Activated CD4-positive, alpha-beta T cell treated with anti-CD3 and anti-CD28 coated beads for 48 hours (primary cell): ENCODE measurements around the gene ZNF586.
"Not testable (repeated sequence)": the region's sequence is repeated elsewhere in the genome, so short reads cannot be mapped to it uniquely, and the experiment has no call there.

Experiments used
- DNase-seq: peaks from one replicate; pipeline ENCODE4 v3.0.0-alpha.2; 2020

The ZNF586 gene

DNA sequence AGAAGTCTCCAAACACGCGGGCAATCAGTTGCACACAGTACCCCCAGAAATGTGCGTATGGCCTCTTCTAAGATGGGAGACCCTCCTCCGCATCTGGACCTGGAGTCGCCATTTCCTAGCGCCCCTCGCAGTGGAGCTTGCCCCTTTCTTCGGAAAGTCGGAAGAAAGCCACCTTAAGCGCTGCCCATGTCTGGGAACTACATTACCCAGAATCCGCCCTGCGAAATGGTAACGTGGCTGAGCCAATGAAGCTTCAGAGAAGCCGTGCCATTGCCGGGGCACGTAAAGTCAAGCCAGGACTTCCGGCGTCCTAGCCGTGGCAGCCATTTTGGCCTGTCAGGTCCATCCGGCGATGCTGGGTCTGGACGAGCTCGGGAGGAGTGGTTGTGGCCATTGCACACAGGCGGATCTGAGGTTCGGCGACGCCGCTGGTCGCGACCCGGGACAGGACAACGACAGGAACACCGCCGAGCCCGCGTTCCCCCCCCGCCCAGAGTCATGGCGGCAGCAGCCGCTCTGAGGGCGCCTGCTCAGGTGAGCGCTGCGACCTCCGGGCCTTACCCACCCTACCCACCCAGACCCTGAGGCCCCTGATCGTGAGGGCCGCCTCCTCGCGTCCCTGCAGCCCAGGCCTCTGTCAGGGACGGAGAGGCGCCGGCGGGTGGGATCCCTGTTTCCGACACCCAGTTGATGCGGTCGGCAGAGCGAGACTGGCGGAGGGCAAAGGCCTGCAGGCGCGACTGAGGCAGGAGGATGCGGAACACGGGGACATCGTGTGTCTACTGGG, at the start of gene ZNF586:
ZNF586 (plus strand) TSS at position 332 of the 787 bp plus-strand sequence; CDS start at position 499, 167 bp downstream.
- peak; percentile 90 for DNase-seq

DNA sequence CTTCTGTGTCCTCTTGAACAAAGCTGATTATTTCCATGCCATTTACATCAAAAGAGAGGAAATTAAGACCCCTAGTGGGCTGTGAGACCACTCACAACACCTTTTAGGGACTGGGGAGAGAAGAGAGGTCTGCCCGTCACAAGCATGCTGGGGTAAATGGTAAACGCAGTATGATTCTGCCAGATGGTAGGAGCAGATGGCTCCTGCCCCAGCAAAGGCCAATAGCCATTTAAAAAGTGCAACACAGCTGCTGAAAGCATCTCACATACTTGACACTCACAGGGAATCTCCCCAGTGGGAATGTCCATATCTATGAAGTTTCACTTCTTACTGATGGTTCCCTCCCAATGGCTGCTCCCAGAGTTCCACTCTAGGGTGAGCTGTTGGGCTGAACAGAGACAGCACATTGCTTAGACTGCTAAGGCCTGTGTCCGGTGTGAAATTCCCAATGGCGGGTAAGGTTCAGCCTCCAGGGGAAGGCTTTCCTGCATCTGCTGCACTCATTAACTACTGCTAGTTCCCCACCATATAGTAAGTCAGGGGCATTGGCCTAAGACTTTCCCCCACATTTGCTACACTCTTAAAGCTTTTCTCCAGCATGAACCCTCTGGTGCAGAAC, 49.5 kb upstream of the ZNF586 start:
- no peak for DNase-seq

DNA sequence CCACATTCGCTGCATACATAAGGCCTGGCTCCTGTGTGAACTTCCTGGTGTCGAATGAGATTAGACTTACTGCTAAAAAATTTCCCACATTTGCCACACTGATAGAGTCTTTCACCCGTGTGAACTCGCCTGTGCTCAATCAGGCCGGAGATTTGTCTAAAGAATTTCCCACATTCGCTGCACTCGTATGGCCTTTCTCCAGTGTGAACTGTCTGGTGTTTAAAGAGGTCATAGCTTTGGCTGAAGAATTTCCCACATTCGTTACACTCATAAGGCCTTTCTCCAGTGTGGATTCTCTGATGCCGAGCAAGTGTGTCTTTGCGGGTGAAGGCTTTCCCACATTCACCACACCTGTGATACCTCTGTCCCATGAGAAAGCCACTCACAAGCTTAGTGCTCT, 48.6 kb upstream of the ZNF586 start:
- no peak for DNase-seq

DNA sequence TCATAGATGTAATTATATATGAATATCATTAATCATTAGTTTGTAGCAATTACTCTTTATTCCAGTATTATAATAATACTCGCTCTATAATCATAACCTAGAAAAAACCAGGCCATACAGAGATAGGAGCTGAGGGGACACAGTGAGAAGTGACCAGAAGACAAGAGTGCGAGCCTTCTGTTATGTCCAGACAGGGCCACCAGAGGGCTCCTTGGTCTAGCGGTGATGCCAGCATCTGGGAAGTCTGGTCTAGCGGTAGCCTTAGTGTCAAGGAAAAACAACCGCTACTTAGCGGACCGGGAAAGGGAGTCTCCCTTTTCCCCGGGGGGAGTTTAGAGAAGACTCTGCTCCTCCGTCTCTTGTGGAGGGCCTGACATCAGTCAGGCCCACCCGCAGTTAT, 31.2 kb upstream of the ZNF586 start:
- peak; percentile 51 for DNase-seq

DNA sequence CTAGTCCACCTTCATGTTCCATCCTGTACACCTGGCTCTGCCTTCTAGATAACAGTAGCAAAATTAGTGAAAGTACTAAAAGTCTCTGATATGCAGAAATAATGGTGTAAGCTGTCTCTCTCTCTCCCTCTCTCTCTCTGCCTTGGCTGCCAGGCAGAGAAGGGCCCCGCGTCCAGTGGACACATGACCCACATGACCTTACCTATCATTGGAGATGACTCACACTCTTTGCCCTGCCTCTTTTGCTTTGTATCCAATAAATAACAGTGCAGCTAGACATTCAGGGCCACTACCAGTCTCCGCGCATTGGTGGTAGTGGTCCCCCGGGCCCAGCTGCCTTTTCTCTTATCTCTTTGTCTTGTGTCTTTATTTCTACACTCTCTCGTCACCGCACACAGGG, 30.7 kb upstream of the ZNF586 start:
- not testable (repeated sequence) for DNase-seq

DNA sequence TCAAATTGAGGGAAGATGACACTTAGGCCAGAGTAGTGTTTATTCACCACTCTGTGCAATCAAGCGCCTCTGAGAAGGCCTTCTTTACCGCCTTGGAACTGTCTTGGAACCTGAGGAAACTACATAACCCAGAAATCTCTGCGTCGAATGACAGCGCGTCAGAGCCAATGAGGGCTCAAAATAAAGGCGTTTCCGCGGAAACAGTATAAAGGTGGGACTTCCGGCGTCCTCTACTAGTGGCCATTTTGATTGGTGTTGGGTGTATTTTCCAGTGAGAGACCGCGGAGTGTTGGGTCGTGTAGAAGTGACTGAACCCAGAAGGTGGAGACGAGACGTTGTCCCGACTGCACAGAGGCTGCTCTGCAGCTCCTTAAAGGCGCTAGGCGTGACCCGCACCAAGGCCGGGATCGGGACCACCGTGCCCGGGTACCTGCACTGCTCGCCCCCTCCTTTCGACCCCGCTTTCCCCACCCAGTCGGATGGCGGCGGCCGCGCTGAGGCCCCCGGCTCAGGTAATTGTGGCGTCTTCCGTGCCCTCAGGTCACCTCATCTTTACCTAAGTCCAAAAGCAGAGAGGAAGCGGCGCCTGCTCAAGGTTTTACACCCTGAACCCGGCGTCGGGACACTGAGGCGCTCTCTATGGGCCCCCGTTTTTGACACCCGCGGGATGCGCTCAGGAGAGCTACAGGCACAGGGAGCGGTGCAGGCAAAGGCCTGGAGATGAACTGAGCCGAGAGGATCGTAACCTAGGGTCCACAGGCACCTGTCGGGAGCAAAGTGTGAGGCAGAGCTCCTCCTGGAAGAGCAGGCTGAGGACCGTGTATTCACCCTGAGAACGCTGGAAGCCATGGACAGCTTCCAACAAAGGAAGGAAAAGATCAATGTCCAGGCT, 22.6 kb upstream of the ZNF586 start, which contains the start of gene ZNF776:
ZNF776 (plus strand) TSS at position 236 of the 892 bp plus-strand sequence; CDS start at position 480, 244 bp downstream.
- DNase-seq = peak; percentile 85

DNA sequence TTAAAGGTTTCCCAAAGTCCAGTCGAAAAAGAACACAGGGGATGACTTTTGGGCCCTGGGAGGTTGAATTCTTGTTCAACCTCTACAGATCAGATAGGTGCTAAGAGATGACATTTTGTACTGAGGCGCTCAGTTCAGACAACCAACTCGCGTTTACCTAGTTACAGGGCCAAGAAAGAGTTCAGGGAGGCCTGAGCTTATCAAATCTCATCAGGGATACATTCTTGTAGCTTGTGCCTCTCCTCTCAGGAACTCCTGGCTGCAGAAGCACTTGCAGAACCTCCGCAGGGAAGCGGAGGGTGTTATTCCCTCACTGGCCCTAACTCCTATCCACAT, 22.0 kb upstream of the ZNF586 start:
- no peak for DNase-seq

DNA sequence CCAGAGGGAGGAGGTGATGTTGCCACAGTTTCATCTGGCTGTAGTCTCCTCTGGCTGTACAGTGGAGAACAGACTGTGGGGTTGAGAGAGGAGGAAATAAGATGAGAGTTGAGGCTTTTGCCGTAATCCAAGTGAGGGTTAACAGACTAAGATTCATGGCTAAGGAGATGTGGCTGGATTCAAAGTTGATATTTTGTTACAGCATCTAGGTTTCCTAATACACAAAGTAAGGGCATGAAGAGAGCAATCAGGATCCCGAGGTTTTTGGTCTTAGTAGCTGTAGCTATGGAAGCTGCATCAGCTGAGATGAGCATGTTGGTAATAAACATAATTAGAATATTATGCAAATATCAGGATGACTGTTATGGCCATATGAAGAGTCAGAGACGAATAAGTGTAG, 21.4 kb upstream of the ZNF586 start:
- DNase-seq = no peak

DNA sequence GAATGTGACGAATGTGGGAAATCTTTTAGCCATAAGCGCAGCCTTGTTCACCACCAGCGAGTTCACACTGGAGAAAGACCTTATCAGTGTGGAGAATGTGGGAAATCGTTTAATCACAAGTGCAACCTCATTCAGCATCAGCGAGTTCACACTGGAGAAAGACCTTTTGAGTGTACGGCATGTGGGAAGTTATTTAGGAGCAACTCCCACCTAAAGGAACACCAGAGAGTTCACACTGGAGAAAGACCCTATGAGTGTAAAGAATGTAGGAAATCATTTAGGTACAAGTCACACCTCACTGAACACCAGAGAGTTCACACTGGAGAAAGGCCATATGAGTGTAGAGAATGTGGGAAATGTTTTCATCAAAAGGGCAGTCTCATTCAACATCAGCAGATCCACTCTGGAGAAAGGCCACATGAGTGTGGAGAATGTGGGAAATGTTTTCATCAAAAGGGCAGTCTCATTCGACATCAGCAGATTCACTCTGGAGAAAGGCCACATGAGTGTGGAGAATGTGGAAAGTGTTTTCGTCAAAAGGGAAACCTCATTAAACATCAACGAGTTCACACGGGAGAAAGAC, 15.3 kb upstream of the ZNF586 start:
- no peak for DNase-seq

DNA sequence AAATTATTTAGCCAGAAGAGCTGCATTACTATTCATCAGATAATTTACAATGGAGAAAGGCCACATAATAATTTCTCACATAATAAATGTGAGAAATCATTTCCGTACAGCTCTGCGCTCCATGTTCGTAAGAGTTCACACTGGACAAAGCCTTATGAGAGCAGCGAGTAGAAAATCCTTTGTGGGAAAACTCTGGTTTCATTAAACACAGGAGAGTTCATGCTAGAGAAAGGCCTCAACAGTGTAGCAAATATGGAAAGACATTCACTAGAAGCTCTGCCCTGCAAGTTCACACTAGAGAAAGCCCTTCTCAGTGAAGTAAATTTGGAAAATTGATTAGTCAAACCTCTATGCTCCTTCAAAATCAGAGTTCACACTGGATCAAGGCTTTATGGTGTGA, 14.4 kb upstream of the ZNF586 start:
- no peak for DNase-seq

DNA sequence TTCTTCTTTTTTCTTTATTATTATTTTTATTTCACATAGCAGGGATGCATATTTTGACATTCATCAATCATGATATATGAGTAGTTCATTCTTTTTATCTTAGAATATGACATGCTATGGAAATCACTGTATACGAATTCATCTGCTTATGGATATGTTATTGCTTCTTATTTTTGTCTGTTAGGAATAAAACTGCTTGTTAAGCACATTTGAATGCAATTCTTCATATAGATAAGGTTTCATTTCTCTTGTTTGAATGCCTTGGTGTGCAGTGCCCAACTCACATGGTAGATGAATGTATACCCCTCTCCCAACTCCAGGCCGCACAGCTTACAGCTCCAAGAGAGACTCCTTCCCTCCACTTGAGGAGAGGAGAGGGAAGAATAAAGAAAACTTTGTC, 11.5 kb upstream of the ZNF586 start:
- no peak for DNase-seq

DNA sequence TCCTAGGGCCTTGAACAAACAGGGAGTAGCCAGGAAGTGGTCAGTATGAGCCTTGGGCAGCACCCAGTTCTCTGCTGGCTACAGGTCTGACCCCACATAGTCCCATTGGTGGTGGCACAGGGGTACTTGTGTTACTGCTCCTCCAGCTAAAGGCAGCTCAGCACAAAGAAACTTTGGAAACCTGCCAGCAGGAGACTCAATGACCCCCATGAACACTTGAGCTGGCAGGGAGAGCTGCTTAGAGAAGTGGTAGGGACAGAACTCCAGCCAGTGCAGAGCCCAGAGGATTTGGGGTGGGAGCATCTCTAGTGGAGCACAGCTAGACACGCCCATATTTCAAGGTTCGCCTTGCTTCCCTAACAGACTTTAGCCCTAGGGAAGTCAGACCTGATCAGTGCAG, 10.4 kb upstream of the ZNF586 start:
- DNase-seq = no peak

DNA sequence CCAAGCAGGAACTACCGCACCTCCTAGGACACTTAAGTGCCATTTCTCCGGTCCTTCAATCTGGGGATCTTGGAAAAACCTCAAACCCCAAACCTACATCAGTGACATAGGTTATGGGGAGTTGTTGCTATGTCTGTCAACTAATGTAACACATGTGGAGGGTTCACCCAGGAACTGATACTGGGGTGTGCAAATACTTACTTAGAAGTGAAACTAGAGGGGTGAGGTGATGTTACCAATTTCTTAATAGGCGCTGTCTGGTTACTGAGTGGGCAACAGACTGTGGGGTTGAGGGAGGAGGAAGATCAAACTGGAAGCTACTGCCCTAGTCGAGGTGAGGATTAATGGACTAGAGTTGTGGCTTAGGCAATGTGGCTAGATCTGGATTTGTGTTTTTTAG, 1.9 kb downstream of the ZNF586 start:
- no peak for DNase-seq

DNA sequence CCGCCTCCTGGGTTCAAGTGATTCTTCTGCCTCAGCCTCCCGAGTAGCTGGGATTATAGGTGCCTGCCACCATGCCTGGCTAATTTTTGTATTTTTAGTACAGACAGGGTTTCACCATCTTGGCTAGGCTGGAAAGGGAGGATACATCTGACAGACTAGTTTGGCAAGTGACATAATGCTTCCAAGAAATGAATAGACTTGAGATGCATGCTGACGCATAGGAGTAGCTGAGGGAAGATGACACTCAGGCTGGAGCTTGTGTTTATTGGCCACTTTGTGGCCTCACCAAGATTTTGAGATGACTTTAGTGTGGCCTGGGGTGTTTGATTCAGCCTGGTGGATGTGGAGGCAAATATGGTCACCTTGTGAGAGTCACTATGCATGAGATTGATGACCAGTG, 4.0 kb downstream of the ZNF586 start:
- DNase-seq = no peak

DNA sequence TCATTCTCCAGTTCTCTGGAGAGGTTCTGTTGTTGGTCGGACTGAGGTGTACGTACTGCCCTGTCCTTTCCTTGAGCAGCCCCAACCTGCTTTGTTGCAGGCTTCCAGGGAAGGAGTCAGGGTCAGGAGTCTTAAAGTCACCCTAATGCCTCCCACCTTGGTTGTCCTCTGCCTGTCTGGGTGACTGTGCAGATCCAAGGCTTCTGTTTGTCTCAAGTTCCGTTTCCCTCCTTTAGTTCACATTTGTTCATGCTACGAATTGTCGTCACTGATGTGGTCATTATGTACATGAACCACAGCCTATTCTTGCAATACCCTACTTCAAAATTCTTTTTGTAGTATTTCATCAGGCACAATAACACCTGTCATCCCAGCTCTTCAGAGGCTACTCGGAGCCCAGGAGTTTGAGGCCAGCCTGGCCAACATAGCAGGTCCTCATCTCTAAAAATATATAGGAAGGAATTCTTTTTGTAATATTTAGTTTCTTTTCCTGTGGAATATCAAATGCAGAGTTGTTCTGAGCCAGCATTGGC, 7.4 kb downstream of the ZNF586 start:
- DNase-seq = no peak

DNA sequence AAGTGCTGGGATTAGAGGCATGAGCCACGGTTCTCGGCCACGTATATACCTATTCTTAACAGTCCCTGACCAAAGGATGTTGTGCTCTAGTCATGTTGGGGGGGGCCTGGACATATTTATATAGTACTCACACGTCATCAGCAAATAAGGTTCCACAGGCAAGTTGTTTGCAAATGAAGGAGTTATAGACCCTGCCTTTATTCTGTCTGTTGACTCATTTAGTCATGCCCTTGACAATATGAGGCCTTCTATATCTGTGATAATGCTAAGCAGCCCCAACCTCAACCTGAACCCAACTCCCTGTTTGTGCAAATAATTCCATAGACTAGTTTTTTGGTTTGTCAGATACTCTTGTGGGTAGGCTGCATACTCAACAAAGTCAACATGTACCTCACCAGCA, 8.9 kb downstream of the ZNF586 start:
- DNase-seq = no peak

DNA sequence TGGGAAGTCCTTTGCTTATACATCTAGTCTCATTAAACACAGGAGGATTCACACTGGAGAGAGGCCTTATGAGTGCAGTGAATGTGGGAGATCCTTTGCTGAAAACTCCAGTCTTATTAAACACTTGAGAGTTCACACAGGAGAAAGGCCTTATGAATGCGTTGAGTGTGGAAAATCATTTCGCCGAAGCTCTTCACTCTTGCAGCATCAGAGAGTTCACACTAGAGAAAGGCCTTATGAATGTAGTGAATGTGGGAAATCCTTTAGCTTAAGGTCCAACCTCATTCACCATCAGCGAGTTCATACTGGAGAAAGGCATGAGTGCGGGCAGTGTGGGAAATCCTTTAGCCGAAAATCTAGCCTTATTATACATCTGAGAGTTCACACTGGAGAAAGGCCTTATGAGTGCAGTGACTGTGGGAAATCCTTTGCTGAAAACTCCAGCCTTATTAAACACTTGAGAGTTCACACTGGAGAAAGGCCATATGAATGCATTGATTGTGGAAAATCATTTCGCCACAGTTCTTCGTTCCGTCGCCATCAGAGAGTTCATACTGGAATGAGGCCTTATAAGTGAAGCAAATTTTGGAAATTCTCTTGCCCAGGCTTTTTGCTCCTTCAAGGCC, 9.9 kb downstream of the ZNF586 start:
- DNase-seq = no peak

DNA sequence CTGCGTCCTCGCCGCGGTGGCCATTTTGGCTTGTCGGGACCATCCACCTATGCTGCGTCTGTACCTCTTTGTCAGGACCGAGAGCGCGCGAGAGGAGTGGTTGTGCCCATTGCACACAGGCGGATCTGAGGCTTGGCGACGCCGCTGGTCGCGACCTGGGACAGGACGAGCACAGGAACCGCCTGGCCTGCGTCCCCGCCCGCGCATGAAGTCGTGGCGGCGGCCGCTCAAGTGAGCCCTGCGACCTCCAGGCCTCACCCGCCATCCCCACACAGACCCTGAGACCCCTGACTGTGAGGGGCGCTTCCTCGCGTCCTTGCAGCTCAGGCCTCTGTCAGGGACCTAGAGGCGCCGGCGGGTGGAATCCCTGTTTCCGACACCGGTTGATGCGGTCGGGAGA, 16.8 kb downstream of the ZNF586 start:
- no peak for DNase-seq

DNA sequence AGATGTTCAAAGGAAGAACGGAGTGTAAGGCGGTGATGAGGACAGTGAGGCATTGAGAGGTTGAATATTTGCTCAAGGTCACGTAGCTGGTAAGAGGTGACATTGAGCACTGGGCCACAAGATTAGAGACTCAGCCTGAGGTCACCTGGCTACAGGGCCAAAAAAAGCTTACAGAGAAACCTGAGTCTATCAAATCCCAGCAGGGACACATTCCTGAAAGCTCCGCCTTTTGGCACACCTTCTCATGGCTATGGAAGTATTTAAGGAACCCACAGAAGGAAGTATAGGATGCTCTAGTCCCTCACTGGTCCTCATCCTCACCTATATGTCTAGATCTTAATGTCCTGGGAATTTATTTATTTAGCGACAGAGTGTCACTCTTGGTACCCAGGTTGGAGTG, 17.4 kb downstream of the ZNF586 start:
- DNase-seq = no peak

DNA sequence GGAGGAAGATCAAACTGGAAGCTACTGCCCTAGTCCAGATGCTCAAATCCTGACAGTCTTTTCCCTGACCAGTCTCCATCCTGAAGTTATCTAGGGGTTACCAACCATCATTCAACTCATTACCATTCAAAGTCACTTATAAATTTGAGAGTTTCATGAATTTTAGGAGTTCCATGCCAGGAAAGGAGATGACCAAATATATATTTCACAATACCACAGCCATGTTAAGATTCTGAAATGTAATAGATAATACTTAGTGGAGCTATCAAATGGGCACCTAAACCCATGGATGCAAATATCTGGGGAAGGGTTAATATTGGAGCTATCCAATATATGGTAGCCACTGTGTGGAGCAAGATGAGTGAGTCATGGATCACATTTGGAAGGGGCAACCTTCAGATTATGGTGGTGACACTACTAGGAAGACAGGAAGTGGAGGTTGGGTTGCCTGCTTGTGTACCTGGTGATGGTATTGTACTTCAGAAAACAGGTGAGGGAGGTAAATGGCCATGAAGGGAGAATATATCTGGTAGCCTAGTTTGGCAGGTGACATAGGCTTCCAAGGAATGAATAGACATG, 18.7 kb downstream of the ZNF586 start:
- no peak for DNase-seq

DNA sequence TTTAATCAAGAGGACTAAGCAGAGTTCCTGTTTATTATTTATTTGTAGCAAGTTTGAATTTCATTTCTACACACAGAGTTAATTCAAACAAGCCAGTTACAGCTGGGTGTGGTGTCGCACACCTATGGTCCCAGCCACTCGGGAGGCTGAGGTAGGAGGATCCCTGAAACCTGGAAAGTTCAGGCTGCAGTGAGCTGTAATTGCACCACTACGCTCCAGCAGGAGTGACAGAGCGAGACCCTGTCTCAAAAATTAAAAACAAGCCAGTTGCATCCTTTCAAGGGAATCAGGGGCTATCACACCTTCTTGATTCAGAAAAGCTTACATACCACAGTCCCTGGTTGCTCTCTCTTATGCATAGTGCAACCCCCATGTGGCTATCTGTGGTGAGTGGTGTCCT, 19.8 kb downstream of the ZNF586 start:
- DNase-seq = no peak

DNA sequence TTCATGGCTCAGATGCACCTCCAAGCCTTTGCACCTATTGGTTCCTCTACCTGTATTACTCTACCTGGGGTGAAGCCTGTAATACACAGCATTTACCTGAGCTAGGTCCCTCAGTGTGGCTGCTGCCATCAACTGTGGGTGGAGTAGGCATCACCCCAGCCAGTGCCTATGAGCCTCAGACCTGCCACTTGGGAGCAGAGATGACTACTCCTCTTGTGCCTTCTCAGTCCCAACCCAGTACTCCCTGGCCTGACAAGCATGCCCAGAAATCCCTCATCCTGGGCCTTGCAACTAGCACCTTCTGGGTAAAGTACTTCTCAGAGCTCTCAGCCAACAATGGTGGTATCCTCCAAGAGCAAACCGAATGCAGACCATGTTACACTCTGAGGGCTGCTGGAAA, 27.1 kb downstream of the ZNF586 start:
- DNase-seq = not testable (repeated sequence)
